ENCODE measurements around the gene PRRG4.

DNA sequence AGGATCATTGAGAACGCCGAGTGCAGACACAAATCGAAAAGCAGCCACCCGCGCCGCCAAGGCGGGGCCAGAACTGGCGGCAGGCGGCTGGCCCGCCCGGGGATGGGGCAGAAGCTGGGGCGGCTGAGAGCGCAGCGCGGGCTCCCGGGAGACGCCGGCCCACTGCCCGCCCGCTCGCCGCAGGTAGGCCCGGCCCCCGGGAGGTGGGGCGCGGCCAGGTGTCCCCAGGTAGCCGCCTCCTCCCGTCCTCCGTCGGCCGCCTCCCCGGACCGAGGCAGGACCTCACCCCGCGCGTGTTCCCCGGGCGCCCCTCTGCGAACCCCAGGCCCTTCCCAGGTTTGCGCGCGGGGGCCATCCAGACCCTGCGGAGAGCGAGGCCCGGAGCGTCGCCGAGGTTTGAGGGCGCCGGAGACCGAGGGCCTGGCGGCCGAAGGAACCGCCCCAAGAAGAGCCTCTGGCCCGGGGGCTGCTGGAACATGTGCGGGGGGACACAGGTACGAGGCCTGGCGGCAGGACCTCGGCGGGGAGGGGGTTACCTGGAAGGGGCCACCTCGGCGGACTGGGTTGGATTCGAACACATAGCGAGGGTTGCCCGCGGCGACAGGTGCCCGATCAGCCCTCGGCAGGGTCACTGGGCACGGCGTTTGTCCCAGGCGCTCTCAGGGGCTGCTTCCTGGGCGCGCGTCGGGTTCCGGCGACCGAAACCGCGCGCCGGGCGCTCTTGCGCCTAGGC lies at the start of gene PRRG4:
- TF ChIP-seq, protein P1, sequence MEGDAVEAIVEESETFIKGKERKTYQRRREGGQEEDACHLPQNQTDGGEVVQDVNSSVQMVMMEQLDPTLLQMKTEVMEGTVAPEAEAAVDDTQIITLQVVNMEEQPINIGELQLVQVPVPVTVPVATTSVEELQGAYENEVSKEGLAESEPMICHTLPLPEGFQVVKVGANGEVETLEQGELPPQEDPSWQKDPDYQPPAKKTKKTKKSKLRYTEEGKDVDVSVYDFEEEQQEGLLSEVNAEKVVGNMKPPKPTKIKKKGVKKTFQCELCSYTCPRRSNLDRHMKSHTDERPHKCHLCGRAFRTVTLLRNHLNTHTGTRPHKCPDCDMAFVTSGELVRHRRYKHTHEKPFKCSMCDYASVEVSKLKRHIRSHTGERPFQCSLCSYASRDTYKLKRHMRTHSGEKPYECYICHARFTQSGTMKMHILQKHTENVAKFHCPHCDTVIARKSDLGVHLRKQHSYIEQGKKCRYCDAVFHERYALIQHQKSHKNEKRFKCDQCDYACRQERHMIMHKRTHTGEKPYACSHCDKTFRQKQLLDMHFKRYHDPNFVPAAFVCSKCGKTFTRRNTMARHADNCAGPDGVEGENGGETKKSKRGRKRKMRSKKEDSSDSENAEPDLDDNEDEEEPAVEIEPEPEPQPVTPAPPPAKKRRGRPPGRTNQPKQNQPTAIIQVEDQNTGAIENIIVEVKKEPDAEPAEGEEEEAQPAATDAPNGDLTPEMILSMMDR (IDR thresholded peaks at IDR 0.05; ENCODE audit: poor library complexity), result no peak
- TF ChIP-seq EZH2 (IDR thresholded peaks at IDR 0.05; ENCODE audit: borderline replicate concordance), result no peak
- no peak for TF ChIP-seq EZH2phosphoT487 (IDR thresholded peaks at IDR 0.05; ENCODE audit: low read depth, severe bottlenecking, unreplicated experiment)

Data from hepatocyte (in vitro differentiated cells).